ENCODE results near the gene OTOG. TPM values are rescaled to one million over a fixed set of nuclear protein-coding genes. Genes with fewer than 3 reads are reported as not detected.

The OTOG gene
- not detected in 2 replicates for total RNA-seq

GRCh38 chr11:17547051-17547577 lies at the start of gene OTOG:
OTOG (plus strand) TSS chr11:17547259; CDS start chr11:17547373, 114 bp downstream.
- no peak within 1 kb of the TSS for H3K4me3 ChIP-seq (ENCODE audit: low read depth, low read length)
- no peak for DNase-seq (ENCODE audit: low read depth)
- H3K36me3 ChIP-seq (ENCODE audit: control insufficient read depth, insufficient read depth, low read length) = no peaks in the 10 kb centered on the region
- no peak for TF ChIP-seq CTCF (IDR thresholded peaks at IDR 0.05; ENCODE audit: insufficient read depth, low read length, poor library complexity, severe bottlenecking)
- peaks cover 31% of the 10 kb centered on the region for H3K27me3 ChIP-seq (ENCODE audit: control insufficient read depth, insufficient read depth, low read length)

GRCh38 chr11:17498058-17498457 lies 49.0 kb upstream of the OTOG start:
- Histone ChIP-seq H3K36me3 (ENCODE audit: control insufficient read depth, insufficient read depth, low read length) (no peaks in the 10 kb centered on the region), H3K4me3 (ENCODE audit: low read depth, low read length) (no peak overlapping the region), H3K27me3 (ENCODE audit: control insufficient read depth, insufficient read depth, low read length) (peaks cover 6% of the 10 kb centered on the region)
- DNase-seq (ENCODE audit: low read depth) = no peak
- TF ChIP-seq CTCF (IDR thresholded peaks at IDR 0.05; ENCODE audit: insufficient read depth, low read length, poor library complexity, severe bottlenecking) = no peak

GRCh38 chr11:17498475-17498874 lies 48.6 kb upstream of the OTOG start:
- Histone ChIP-seq H3K4me3 (ENCODE audit: low read depth, low read length) (no peak overlapping the region), H3K36me3 (ENCODE audit: control insufficient read depth, insufficient read depth, low read length) (no peaks in the 10 kb centered on the region), H3K27me3 (ENCODE audit: control insufficient read depth, insufficient read depth, low read length) (peaks cover 6% of the 10 kb centered on the region)
- no peak for TF ChIP-seq CTCF (IDR thresholded peaks at IDR 0.05; ENCODE audit: insufficient read depth, low read length, poor library complexity, severe bottlenecking)
- DNase-seq (ENCODE audit: low read depth) = no peak

GRCh38 chr11:17500673-17501072 lies 46.4 kb upstream of the OTOG start:
- Histone ChIP-seq H3K4me3 (ENCODE audit: low read depth, low read length) (no peak overlapping the region), H3K27me3 (ENCODE audit: control insufficient read depth, insufficient read depth, low read length) (peaks cover 6% of the 10 kb centered on the region), H3K36me3 (ENCODE audit: control insufficient read depth, insufficient read depth, low read length) (no peaks in the 10 kb centered on the region)
- TF ChIP-seq CTCF (IDR thresholded peaks at IDR 0.05; ENCODE audit: insufficient read depth, low read length, poor library complexity, severe bottlenecking) = no peak
- DNase-seq (ENCODE audit: low read depth) = no peak

- no peak overlapping the region for H3K4me3 ChIP-seq (ENCODE audit: low read depth, low read length)
- H3K27me3 ChIP-seq (ENCODE audit: control insufficient read depth, insufficient read depth, low read length) = peaks cover 3% of the 10 kb centered on the region
- H3K36me3 ChIP-seq (ENCODE audit: control insufficient read depth, insufficient read depth, low read length) = no peaks in the 10 kb centered on the region
- no peak for TF ChIP-seq CTCF (IDR thresholded peaks at IDR 0.05; ENCODE audit: insufficient read depth, low read length, poor library complexity, severe bottlenecking)
- DNase-seq (ENCODE audit: low read depth) = no peak
Observed at GRCh38 chr11:17502630-17503029, 44.4 kb upstream of the OTOG start.

Data from kidney epithelial cell (primary cell).